HS-5 (cell line): ENCODE results near the gene GPR39.

ENCODE experiments used
- DNase-seq: peaks from one replicate; pipeline ENCODE4 v3.0.0-alpha.2; 2012; ENCODE audit warnings: low read depth

The GPR39 gene

DNA sequence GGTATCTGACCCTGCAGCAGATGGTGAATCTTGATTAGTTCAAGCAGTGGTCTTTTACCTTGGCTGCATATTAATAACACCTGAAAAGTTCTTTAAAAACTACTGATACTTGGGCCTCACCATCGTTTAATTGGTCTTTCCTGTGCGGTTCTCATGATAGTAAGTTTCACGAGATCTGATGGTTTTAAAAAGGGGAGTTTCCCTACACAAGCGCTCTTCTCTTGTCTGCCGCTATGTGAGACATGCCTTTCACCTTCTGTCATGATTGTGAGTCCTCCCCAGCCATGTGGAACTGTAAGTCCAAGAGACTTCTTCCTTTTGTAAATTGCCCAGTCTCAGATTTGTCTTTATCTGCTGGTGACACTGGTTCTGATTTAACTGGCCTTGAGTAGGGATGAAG lies 151.1 kb downstream of the GPR39 start:
- no peak for DNase-seq

DNA sequence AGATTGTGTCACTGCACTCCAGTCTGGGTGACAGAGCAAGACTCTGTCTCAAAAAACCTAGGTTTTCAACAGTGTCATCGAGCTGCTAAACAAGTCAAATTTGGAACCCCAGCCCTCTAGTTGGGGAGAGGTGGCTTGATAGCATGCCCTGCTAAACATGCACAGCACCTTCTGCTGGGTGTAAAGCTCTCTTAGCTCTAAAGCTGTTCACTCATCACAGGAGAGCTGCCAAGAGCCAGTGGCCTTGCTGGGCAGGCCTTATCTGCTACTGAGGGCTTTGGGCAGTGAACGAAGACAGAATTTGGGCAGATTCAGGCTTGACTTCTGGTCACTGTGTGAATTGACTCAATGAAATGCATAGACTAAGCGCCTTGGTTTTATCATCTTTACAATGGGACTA lies 152.1 kb downstream of the GPR39 start:
- DNase-seq = no peak

DNA sequence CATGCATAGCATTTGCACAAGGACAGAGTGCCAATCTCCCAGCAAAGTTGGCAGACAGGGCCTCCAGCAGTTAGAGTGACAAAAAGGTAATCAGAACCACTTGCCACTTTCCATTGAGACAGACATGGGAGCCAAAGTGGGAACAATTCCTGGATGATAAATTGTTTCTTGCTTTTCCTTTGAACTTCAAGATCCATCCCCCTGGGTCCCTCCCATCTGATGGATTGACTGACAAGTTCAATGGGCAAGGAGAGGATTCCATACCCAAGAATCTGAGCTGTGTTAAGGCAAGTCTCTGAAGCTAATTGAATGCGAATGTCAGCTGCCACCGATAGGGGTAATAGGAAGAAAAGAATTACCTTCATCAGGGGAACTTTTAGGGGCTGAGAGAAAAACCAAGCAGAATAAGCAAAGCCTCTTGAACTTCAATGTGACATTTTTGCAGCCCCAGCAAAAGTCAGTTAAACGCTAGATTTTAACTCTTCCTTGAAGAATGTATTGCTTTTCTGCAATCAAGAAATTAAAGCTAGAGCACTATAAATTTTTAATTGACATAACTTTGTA lies 156.9 kb downstream of the GPR39 start:
- DNase-seq = no peak

DNA sequence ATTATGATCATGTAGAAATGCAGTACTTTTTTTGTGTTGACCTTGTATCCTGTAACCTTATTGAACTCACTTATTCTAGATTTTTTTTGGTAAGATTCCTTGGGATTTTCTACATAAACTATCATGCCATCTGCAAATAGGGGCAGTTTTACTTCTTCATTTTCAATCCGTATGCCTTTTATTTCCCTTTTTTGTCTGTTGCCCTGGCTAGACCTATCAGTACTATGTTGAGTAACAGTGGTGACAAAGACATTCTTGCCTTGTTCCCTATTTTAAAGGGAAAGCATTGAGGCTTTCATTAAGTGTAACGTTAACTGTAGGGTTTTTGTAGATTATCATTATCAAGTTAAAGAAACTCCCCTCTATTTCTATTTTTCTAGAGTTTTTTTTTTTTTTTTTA lies 161.1 kb downstream of the GPR39 start:
- no peak for DNase-seq

DNA sequence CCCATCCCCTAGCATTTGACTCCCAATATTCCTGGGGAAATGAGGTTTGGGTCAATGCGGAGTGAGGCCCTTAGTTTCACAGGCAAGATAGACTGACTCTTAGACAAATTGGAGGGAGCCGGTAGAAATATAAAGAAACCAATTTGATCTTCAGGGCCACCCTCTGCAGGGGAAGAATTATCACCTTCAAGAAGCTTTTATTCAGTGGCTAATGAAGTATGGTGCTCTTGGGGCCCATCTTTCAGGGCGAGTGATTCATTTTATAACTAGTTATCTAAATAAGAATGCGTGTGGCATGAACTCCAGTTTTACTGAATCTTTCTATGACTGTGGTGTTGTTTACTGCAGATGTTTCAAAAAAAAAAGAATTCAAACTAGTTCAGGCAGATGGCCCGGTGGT lies 165.0 kb downstream of the GPR39 start:
- no peak for DNase-seq

DNA sequence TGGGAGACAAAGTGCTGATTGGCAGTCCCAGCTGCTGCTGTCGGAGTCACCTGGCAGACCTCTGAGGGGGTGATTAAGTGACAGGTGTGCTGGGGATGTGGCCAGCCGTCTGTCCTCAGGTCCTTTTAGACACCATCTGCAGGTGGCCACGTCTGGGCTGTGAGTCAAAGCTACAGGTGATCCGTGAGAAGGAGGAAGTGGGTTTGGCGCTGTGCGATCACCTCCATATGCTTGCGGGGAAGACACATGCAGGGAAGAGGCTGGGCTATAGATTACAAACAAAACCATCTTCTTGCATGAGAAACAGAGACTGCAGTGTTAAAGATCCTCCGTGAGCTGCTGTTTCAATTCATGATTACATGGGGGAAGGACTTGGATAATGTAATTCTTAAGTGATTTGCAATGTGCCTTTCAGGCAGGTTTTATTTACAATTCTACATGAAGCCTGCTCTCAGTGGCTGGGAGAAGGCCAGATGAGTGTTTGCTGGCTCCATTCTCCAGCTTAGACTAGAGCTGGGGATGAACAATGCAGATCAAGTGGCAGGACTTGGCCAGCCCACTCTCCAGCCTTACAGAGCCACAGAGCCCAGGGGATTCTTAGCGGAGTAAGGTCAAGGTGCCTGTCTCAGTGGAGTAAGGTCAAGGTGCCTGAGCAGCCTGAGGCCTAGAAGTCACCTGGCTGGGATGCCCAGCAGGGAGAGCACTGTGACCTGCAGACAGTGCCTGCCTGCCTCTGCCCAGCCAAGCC lies 165.6 kb downstream of the GPR39 start:
- DNase-seq = no peak

DNA sequence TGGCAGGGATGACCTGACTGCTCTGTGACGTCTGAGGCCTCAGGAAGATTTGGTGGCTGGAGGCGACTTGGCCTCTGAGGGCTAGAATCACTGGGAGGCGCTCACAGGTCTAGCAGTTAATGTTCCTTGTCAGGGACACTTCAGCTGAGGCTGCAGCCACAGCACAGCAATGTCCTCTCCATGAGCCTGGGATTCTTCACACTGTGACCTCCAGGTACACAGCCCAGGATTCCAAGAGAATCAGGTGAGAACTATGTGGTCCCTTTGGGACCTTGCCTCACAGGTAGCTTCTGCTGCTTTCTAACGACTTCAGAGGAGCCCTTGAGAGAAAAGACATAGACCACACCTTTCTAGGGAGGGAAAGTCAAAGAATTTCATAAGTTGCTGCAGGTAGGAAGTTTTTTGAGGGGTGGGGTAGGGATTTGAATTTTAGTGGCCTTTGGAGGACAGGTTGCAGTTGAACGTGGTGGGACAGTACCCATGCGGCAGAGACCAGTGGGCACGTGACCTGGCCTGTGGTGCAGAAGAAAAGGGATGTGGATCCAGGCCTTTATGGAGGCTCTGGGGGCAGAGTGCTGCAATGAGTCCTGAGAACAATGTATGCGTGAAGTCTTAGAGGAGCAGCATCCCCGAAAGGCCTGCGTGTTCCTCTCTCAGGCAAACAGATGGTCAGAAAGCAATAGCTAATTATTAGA lies 167.2 kb downstream of the GPR39 start:
- no peak for DNase-seq

DNA sequence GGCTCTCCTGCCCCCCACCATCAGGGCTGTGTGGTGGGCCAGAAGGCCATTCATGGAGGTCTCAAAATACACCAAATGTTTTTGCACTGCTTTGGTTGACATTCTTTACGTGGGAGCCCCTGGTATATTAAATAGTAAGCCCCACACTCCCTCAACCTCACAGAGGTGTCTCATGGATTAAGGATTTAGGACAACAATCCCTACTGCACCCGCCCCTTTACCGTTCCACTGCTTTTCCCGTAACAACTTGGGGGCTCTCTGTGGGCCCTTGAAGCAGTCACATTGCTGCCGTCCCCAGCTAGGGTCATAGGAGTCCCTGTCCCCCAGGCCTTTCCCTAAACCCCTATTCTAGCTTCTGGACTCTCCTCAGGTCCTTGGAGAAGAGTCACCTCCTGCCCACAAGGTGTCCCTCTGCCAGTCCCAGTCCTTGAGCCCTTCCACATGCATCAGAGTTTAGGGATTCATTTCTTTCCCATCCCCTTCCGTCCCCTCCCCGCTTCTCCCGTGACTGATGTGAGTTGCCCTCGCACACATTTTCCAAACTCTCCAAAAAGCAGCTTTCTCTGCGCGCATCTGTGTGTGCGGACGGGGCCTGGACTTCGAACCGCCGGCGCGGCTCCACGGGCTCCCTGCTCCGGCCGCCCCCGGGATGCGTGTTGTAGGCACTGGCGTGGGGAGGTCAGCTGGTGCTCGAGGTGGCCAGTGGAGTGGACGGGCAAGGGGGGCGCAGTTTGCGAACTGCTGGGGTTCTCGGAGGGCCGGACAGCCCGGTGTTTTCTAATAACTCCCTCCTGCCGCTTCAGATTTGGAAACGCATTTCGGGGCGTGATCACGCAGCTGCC lies 168.6 kb downstream of the GPR39 start:
- no peak for DNase-seq

DNA sequence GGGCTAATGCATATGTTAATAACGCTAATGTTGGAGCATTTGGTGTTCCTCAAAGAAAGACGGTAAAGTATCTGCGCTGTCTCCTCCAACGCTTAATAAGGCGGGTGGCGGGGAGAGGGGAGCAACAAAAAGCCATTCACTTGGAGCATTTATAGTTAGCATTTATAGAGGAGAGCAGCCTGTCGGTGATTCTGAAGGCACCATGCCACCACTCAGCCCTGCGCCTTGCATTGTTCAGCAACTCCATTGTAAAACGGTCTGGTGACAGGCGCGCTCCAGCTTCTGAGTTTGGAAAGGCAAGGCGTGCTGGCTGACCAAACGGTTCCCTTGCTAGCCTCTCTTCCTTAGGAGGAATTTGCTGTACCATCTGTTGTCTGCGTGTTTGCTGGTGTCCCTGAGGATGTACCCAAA lies 169.5 kb downstream of the GPR39 start:
- no peak for DNase-seq

DNA sequence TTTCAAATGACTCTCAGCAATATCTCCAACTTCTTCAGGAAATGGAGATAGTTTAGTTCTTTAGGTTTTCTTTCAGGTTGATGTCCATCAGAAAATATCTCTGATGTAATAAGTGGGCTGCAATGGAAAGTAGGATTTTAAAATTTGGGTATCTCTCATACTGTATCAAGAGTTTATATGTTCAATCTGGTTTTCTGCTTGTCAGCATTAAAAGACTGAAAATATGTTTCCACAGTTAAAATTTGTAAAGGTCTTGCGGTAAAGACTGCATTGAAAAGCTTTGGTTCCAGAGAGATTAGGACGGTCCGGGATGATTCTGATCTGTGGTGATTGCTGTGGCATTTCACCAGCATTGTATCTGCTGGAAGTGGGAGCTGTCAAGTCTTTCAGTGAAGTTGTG lies 170.2 kb downstream of the GPR39 start:
- no peak for DNase-seq

DNA sequence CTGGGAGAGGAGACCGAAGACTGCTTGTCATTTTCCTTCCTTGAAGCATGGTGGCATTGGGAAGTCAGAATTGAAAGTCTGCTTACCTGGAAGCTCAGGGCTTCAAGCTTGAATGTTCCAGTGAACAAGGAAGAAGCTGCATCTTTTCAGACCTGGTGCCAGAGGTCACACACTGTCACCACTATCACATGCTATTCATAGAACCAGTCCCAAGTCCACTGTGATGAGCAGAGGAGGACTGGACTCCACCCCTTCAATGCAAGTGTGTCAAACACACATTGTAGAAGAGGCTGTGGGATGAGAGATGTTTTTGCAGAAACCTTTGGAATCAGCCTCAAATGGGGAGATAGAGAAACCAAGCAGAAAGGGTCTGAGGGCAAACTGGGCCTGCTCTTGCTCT lies 172.0 kb downstream of the GPR39 start:
- DNase-seq = no peak

DNA sequence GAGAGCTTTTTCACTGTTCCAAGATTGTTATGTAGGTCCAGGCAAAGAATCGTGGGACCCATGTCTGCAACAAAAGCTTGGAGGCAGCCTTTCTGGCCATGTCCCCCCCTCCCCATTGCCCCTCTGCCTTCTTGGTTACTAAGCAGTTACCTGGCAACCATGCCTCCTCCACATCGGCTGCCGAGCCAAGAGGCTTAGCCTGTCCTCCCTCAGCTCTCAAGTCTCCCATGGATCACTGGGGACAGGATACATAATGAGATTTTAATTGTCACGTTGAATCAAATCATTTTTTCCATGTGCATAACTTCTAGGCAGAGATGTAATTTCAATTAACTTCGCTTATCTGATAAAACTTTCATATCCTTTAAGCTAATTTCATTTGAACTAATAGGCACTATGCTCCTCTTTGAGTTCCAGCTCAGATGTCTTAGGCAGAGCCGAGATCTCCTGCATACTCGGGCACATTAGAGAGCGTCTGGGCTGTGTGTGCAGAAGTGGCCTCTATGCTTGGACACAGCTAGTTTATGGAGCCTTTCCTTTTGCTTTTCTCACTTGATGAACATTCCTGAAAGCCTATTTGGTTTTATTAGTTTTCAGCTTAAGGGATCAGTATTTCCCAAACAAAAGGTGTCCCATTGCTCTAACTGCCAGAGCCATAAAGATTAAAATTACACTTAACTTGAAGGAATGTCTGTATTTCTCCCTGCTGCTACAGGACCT lies 172.7 kb downstream of the GPR39 start:
- no peak for DNase-seq

DNA sequence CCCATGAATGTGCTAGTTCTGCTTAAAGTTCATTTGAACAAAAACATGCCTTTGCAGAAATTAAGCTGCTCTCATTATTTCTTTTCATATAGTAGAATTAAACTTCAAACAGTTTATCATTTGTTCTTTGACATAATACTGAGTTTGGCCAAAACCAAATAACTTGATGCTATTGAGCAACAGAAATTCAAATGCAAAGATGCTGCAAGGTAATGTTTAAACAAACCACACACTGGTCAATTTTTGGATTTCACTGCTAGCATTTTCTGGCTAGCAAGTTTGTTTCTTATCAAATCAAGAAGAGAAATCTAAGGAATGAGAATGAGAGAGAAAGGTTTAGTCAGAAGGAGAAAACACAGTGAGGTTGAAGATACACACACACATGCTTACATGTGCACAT lies 173.4 kb downstream of the GPR39 start:
- no peak for DNase-seq

DNA sequence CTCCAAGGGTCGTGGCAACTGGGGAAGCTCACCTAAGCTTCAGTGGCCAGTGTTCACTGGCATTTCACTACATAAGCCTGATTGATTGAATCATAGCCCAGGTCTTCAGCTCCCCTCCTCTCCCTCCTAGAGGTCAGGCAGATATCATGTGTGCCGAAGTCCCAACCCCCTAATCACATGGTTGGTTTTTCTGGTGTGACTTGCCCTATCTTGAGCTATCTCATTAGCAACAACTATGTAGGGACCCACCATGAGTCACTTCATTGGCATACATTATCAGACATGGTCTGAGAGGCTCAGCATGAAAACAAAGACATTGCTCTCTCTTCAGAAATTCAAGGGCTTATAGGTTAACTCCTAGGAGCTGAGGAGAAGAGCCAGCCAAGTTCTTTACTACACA lies 176.6 kb downstream of the GPR39 start:
- no peak for DNase-seq

DNA sequence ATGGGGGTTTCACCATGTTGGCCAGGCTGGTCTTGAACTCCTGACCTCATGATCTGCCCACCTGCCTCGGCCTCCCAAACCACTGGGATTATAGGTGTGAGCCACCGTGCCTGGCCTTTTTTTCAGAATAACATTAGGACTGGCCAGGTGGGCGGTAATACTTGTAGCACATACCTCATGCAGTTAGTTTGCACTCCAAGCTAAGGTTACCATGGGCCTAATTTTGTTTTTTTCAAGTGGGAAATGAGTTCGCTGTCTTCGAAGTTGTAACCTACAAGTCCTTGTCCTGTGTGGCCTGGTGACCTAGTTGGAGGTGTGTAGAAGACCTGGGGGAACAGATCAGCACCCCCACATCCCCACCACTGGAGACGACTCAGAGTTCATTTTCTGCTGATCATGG lies 178.6 kb downstream of the GPR39 start:
- no peak for DNase-seq

DNA sequence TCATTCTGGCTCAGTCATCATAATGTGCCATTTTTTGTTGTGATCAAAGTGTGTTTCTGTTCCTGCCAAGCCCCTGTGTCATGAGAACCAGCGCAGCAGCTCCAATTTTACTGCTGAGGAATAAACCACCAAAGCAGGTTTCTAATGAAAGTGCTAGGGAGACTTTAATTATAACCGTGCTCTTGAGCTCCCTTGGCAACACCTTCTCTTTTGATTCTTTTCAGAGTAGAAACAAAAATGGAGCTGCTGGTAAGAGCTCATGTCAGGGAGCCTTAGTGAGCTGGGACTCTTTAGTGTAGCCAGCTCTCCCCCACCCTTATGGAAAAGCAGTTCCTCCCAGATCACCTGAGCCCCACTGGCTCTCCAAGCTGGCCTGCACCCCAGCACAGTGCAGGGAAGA lies 179.1 kb downstream of the GPR39 start:
- no peak for DNase-seq

DNA sequence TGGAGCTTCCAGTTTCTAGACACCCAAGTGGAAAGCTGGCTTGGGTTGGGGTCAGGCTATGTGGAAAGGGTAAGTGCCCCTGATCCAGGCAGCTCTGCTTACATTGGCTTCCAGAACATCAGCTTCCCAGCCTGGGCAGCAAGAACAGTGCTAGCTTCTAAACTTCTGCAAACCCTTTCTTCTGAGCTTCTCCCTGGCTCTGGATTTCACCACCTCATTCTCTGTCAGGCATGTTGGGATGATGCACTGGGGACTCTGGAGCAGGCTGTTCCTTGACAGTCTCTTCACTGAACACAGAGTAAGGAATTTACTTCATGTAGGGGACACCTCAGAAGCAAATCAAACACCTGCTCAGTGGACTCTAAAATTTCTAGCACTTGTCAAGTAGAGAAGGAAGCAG lies 180.6 kb downstream of the GPR39 start:
- no peak for DNase-seq

DNA sequence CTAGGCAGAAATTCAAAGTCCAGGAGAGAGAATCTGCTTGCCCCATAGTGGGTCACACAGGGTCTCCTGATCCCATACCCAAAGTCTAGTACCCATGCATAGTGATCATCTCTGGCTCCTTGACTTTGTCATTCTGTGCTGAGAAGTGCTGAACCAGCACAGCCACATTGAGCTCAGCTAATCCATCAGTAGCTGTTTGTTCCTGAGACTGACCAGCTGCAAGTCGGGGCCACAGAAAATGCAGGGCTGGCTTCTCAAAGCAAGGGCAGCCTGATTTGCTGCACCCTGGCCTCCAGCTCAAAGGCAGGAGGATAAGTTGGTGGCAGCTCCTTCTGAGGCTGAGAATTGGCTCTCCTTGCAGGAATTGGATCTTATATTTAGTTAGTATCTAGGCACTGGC lies 181.2 kb downstream of the GPR39 start:
- DNase-seq = no peak

DNA sequence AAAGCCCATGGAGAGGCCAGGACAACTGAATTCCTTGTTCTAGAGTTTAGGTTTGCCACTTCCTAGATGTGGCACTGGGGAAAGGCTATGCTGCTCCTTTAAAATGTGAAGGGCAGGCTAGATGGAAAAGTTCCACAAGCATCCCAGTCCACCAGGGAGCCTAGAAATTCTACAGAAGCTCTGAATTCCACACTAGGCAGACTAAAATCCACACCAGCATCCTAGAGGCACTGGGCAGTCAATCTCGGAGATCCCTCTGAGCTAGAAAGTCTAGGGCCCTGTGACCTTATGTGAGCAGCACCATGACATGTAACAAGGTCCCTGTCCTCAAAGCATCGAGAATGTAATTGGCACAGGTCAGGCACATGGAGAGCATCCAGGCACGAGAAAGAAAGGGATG lies 181.9 kb downstream of the GPR39 start:
- DNase-seq = no peak

DNA sequence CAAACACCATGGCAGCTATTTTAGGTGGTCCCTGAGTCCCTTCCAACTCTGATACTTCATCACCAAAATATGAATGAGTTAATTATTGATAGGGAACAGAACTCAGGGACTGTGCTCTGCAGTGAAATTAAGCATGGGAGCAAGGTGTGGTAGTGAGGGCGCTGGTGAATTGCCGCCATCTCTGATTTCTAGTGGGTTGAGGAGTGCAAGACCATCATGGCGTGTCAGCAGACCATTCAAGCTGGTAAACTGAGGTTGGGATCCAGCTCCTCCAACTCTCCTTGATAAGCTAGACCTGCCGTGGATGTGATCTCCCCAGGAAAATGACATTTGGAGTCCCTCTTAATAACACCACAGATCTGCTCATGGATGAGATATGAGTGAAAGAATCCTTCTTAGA lies 183.0 kb downstream of the GPR39 start:
- DNase-seq = no peak

DNA sequence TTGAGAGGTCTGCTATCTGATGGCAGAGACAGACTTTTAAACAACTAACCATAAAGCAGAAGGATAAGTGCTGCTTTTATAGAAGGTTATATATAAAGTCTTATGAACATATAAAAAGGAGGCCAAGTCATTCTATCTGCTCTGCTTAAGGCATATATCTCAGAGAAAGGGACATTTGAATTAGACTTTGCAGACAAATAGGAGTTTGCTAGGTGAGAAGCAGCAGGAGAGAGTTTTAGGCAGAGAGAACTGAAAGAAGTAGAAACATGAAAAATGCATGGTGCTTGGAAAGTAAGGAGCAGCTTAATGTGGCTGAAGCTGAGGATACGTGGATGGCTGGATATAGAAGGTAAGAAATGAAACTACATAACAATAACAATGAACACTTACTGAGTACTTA lies 188.0 kb downstream of the GPR39 start:
- no peak for DNase-seq
